Activated CD8-positive, alpha-beta T cell treated with anti-CD3 and anti-CD28 coated beads, Interleukin-2, amount 10 ng/mL, durations not matched to agents 7 days and 5 days (primary cell): ENCODE results near the gene GNRHR. TPM values are rescaled to one million over a fixed set of nuclear protein-coding genes. Genes with fewer than 3 reads are reported as not detected.

Source experiments
- ATAC-seq: fragments of 150-1000 bp; cut with Tn5 transposase; one replicate; pipeline ENCODE4 v1.10.0; 2021; ENCODE audit warnings: moderate library complexity
- CTCF ChIA-PET: fragments of 350-600 bp; sonication (Branson Sonifier 250); formaldehyde crosslinking; loops from one replicate; lab custom pipeline; 2021; ENCODE audit warnings: antibody characterized with exemption; lab: Charles Lee
- POLR2A ChIA-PET: fragments of 350-600 bp; sonication (Branson Sonifier 250); formaldehyde crosslinking; loops from one replicate; lab custom pipeline; 2021; ENCODE audit warnings: antibody characterized with exemption; lab: Charles Lee
- DNase-seq: peaks from one replicate; pipeline ENCODE4 v3.0.0-alpha.2; 2020
- H3K27ac Mint-ChIP-seq: one replicate; pipeline ENCODE4 v1.8.0; 2021; ENCODE audit warnings: mild to moderate bottlenecking, mixed read lengths
- H3K27me3 Mint-ChIP-seq: one replicate; pipeline ENCODE4 v1.8.0; 2021; ENCODE audit warnings: low read depth, mixed read lengths
- H3K36me3 Mint-ChIP-seq: one replicate; pipeline ENCODE4 v1.8.0; 2021; ENCODE audit warnings: low read depth, mixed read lengths
- H3K4me1 Mint-ChIP-seq: one replicate; pipeline ENCODE4 v1.8.0; 2021; ENCODE audit warnings: low read depth, mixed read lengths
- H3K4me3 Mint-ChIP-seq: one replicate; pipeline ENCODE4 v1.8.0; 2021; ENCODE audit warnings: mild to moderate bottlenecking, mixed read lengths
- H3K9me3 Mint-ChIP-seq: one replicate; pipeline ENCODE4 v1.8.0; 2022; ENCODE audit warnings: mixed read lengths; ENCODE audit not compliant: insufficient read depth
- total RNA-seq, 2 experiments: library from RNA; stranded (reverse); gene quantifications; one replicate each; pipeline ENCODE4 v1.2.3, GENCODE V29; 2021

Gene GNRHR
- total RNA-seq, 2 experiments from 2014 or later, result not detected

GRCh38 chr4:67699603-67700002 is 54.6 kb downstream of the GNRHR start:
- Mint-ChIP-seq H3K27ac (peak overlapping the region; percentile 96), H3K27me3 (no peaks in the 10 kb centered on the region), H3K4me1 (peaks cover 43% of the 10 kb centered on the region), H3K36me3 (peaks cover 46% of the 10 kb centered on the region), H3K4me3 (peak overlapping the region; percentile 90), H3K9me3 (no peaks in the 10 kb centered on the region)
- no peak for DNase-seq
- no peak for ATAC-seq
- CTCF ChIA-PET, result interaction anchor here (0.8 to 2.3 kb wide), 10 partner anchors 8 to 676 kb away, joined by 3 to 12 read pairs (median 4); partner anchors contain the start of gene CENPC
- POLR2A ChIA-PET, result interaction anchor here (0.5 to 3.3 kb wide), 3 partner anchors 15 to 176 kb away, joined by 3 to 27 read pairs (median 4); partner anchors contain the start of gene CENPC

GRCh38 chr4:67697860-67698687 is 56.1 kb downstream of the GNRHR start:
- ChIA-PET POLR2A (interaction anchor here (0.7 to 0.8 kb wide), 2 partner anchors 55 to 132 kb away, joined by 3 read pairs; no protein-coding TSS in a partner anchor), CTCF (interaction anchor here (1.4 to 1.6 kb wide), 2 partner anchors 17 to 153 kb away, joined by 3 to 5 read pairs; partner anchors contain the start of gene CENPC)
- Mint-ChIP-seq H3K27ac (no peak overlapping the region), H3K27me3 (no peaks in the 10 kb centered on the region), H3K4me3 (no peak overlapping the region), H3K9me3 (no peaks in the 10 kb centered on the region), H3K36me3 (peaks cover 40% of the 10 kb centered on the region), H3K4me1 (peaks cover 35% of the 10 kb centered on the region)
- ATAC-seq (no peak), DNase-seq (no peak)

DNA sequence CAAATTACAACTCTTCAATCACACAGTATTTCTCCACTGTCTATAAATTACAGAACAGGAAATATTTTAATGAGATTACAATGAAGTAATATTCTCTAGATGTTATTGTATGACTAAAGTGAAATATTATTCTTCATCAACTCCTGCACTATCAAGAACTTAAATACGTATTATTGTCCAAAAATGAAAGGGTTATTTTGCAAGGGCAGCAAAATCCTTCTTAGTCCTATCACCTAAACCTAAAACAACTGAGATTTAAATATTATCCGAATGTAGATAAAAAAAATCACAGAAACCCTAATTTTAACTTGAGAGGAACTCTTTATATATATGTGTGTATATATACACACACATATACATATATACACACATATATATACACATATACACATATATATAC is 58.1 kb downstream of the GNRHR start:
- CTCF ChIA-PET, result no interaction called here
- H3K9me3 Mint-ChIP-seq, result no peaks in the 10 kb centered on the region
- no peaks in the 10 kb centered on the region for H3K27me3 Mint-ChIP-seq
- DNase-seq (no peak), ATAC-seq (no peak)
- peaks cover 53% of the 10 kb centered on the region for H3K36me3 Mint-ChIP-seq
- H3K4me3 Mint-ChIP-seq, result no peak overlapping the region
- peaks cover 32% of the 10 kb centered on the region for H3K4me1 Mint-ChIP-seq
- H3K27ac Mint-ChIP-seq, result no peak overlapping the region
- POLR2A ChIA-PET, result no interaction called here

DNA sequence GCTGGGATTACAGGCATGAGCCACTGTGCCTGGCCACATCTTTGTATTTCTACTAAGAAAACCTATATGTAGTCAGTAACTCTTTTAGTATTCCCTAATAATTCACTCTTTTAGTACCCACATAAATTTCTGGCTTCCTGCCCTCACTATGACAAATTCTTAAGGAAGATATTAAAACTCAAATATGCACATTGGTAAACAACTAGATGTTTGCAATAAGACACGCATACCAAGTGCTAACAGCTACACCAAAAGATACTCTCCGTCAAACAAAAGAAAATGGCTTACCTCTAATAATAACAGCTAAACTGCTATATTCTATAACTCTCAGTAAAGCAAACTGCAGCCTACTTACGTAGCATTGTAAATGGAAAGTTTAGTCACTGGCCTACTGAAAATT is 59.5 kb downstream of the GNRHR start:
- DNase-seq, result no peak
- POLR2A ChIA-PET, result no interaction called here
- Mint-ChIP-seq H3K27me3 (no peaks in the 10 kb centered on the region), H3K36me3 (peaks cover 59% of the 10 kb centered on the region), H3K27ac (no peak overlapping the region), H3K4me3 (no peak overlapping the region), H3K4me1 (peaks cover 38% of the 10 kb centered on the region), H3K9me3 (no peaks in the 10 kb centered on the region)
- CTCF ChIA-PET, result no interaction called here
- ATAC-seq, result no peak

GRCh38 chr4:67691328-67691727 is 62.9 kb downstream of the GNRHR start:
- no peaks in the 10 kb centered on the region for H3K27me3 Mint-ChIP-seq
- peaks cover 61% of the 10 kb centered on the region for H3K36me3 Mint-ChIP-seq
- H3K9me3 Mint-ChIP-seq, result no peaks in the 10 kb centered on the region
- ATAC-seq (no peak), DNase-seq (no peak)
- CTCF ChIA-PET, result interaction anchor here (1.2 kb wide), 1 partner anchor 8 kb away, joined by 3 read pairs; no protein-coding TSS in a partner anchor
- POLR2A ChIA-PET, result no interaction called here
- no peak overlapping the region for H3K4me3 Mint-ChIP-seq
- H3K4me1 Mint-ChIP-seq, result peaks cover 29% of the 10 kb centered on the region
- H3K27ac Mint-ChIP-seq, result no peak overlapping the region

Other genes starting within 250 kb of the GNRHR start
- 10 to 100 TPM; 33.2 to 33.7 TPM for gene CENPC, start 208.9 kb downstream of the GNRHR start, total RNA-seq
- gene STAP1, start 195.7 kb downstream of the GNRHR start, total RNA-seq, result 10 to 100 TPM; 22.3 to 23.1 TPM
- 10 to 100 TPM; 90.8 to 91.1 TPM for gene UBA6, start 53.2 kb downstream of the GNRHR start, total RNA-seq
- gene TMPRSS11D, start 129.6 kb upstream of the GNRHR start, total RNA-seq, result not detected
- not detected for gene TMPRSS11A, start 209.1 kb upstream of the GNRHR start, total RNA-seq